NCI-H345 treated with DMSO at 0.1 percent for 48 hours (cell line): ENCODE measurements around the gene RNF17.

Experiments
- DNase-seq: peaks from one replicate; lab custom pipeline; 2025; ENCODE audit not compliant: unreplicated experiment; lab: John Stamatoyannopoulos, UW

Gene RNF17

DNA sequence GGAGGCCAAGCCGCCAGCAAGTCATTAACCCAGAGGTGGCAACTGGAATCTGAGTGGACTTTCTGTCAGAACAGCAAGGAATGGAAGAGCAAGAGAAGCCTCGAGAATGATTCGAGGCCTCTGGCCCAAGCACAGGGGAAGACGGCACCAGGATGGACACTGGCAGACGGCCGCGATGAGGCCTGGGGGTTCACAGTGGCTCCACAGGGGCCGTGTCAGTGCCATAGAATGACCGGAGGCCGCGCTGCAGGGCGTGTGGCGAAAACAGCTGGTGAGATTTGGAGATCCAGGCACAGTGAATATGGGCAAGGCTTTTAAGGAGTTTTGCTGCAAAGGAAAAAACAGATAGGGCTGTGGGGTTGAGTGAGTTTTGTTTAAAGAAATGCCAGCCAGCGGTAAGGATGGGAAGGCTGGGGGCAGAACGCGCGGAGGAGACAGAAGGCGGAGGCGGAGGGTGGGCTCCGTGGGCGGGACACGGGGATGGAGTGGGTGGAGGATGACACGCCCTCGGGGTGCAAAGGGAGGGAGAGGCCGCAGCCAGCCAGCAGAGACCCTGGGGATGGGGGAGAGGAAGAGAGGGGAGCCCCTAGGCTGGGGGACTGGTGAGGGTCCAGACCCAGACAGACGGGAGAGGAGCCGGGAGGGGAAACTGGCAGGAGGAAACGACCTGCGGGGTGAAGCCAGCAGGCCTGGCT lies 130.5 kb downstream of the RNF17 start:
- DNase-seq, result no peak

DNA sequence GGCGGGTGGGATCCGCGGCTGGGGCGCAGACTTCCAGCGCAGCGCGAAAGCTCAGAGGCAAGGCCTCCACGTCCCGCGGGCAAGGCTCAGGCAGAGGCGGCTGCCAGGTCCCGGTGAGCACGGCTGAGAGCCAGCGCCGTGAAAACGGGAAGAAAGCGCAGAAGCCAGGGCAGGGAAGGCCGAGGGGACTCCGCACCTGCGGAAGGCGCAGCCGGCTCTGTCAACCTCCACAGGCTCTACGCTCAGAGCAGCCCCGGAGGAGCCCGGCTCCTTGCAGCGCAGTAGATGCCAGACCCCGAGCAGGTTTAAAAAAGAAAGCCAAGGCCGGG lies 131.0 kb downstream of the RNF17 start:
- no peak for DNase-seq

DNA sequence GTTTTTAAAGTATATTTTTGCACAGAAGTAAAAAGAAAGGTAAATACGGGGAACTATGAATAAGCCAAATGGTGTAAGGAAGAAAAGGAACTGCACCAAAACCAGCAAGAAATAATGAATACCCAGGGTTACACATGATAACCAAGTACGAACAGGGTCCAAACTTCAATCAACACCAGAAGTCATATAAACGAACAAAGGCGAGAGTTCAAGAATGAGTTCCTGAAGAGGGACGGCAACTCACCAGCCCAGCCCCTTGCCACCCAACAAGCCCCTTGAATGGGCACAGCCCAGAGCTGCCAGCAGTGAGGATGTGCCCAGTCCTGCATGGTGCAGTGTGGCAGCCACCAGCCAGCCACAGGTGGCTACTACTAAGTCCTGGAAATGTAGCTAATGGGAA lies 132.1 kb downstream of the RNF17 start:
- DNase-seq, result no peak

DNA sequence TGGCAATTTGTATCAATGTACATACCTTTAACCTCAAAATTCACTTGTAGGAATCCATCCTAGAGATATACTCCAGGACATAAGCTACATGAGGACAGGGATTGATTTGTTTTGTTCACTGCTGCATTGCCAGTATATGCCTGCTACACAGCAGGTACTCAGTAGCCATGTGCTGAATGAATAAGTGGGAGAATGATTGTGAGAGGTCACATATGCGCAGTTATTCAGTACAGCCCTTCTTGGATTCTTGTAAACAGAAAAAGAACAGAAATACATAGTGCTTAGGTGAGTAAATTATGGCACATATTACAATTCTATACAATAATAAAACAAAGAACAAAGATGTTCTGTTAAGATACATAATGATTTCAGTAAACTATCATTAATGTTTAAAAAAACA lies 133.3 kb downstream of the RNF17 start:
- DNase-seq, result no peak

DNA sequence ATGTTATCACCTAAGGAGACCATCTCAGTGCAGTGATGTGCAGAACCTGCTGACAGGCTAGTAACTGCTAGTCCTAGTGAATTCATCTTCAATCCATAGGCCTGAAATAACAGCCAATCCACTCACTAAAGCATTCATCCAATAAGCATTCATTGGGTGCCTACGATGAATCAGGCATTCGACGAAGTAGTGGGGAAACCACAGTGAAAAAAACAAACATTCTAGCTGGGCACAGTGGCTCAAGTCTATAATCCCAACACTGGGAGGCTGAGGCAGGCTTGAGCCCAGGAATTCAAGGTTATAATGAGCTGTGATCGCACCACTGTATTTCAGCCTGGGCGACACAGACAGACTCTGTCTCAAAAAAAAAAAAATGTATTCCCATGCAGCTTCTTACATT lies 135.6 kb downstream of the RNF17 start:
- no peak for DNase-seq

DNA sequence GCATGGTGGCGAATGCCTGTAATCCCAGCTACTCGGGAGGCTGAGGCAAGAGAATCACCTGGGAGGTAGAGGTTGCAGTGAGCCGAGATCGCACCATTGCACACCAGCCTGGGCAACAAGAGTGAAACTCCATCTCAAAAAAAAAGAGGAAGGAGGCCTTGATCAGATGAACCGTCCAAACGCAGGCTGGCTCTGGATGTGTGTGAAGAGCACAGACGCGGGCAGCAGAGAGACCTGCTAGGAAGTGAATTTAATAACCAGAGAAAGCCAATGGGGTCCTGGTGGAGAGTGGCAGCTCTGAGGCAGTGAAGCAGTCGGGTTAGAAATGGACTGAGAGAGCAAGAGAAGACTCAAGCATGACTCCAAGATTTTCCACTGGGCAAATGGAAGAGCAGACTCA lies 136.5 kb downstream of the RNF17 start:
- no peak for DNase-seq

DNA sequence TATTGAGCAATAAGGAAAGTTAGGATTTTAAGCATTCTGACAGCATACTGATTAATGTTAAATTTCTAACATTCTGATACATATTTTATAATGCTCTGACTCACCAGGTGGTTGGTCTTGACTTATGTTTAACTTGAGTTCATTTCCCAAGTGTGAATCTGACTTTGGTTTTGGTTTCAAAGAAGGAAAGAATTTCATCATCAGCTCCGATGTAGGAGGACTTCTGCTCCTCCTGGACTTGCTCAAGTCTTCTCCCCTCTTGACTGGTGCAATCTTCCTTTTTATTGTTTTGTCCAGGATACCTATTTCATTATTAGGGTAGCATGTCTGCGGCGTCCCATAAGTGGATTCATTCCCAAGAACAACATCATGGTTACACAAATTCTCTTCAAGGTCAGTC lies 141.3 kb downstream of the RNF17 start:
- DNase-seq, result no peak

DNA sequence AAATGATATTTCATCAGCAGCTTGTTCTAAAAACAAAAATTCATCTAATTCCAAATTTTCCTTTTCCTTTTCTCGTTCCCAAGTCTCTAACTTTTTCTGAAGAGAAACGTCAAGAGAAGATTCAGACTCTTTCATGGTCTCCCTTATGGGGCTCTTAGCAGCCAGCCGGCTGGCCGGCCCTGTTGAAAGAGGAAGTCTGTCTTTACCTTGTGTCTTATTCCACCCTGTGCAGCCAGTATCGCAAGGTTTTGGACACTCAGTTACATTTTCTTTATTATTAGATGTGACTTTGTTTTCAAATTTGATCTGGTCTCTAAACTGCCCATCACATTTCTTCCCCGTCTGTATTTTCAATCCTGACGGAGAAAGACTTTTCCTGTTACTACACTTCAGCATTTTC lies 142.3 kb downstream of the RNF17 start:
- DNase-seq, result no peak

DNA sequence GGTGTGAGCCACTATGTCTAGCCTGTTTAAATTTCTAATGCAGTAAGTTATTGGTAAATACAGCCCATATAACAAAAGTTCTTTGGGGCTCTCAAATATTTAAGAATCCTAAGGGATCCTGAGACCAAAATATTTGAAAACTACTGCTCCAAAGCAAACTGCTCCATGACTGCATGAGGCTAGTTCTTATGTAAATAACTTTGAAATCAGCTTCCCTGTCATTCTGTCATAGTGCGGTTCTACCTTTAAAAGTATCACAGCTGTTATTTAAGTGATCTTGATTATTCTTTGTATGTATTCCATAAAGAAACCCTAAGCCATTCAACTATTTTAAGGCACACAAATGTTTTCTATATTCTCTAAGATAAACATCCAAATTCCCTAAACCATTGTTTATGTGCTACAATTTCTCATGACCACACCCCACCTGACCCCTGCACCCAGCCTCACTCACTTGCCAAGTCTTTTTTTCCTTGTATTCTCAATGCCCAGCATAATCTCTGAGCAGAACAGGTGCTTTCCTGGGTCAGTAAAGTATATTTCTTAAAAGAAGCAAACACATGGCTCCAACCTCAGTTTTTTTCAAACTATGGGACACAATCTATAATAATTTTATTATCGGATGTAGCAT lies 146.6 kb downstream of the RNF17 start:
- DNase-seq, result no peak

DNA sequence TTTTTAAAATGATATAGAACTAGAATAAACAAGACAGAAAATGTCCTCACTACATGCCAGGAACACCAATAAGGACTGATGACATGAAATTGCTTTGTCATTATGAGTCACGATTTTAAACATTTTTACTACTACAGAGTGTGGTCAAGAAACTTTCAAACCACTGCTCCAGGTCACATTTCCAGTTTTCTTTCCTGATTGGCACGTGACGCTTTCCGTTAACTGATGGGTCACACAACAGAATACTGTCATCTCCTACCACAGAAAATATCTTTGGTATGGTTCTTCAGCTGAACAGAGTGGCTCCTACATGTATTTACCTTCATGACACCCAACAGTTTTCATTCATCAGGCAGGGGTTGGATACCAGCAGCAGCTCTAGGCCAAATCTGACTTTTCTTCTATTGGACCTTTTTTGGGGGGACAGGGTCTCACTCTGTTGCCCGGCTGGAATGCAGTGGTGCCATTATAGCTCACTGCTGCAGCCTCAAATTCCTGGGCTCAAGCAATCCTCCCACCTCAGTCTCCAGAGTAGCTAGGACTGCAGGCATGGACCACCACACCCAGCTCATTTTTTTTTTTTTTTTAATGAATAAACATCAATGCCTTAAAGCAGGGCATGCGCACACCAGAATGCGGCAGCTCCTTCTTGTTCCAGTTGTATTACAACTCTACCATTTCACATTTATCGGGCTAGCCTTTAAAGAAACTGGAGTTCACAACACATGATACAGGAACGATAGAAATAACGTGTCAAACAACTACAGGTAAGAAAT lies 147.4 kb downstream of the RNF17 start:
- no peak for DNase-seq

DNA sequence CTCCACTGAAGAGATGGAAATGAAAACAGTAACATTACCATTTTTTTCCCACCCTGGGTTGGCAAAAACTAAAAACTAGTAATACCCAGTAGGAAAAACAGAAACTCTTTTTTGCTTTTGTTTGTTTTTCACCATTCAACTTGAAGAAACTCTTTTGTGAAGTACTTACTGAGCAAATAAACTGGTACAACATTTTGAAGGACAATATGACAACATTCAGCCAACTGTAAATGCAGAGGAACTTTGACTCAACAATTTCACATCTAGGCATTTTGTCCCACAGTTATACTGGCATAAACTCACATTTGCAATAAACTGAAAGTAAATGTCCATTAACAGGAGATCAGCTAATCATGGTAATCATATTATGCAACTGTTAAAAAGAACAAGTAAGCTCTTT lies 152.5 kb downstream of the RNF17 start:
- DNase-seq, result no peak

DNA sequence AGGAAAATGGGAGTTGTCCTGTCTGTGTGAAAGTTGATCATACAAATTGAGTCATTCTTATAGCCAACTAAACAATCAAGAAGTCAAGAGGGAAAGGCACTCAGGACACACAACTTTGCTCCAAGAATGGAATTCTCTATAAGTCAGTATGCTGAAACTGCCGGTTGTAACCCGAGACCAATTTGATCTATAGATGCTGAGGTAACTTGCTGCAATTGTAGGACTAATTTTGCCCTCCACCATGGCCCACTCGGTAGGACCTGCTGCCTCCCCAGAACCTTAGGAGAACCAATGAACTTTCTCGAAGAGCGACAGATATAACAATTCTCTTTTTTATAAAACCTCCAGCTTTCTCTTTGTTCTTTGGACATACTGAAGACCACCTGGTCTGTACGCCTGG lies 157.0 kb downstream of the RNF17 start:
- no peak for DNase-seq

DNA sequence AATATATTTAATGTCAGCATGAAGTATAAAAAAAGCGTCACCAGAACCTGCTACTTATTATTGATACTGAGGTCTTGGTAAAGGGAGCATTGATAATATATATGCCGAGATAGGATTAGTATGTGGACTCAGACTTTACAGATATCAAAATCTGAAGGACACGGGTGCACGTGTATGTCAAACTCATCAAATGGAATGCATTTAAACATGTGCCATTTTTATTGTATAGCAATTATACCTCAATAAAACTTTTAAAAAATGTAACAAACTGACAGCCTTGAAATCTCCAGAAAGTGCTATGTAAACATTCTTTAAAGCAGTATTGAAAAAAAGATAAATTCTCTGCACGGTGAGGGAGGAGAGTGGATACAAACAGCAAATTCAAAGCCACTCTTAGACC lies 157.9 kb downstream of the RNF17 start:
- no peak for DNase-seq

DNA sequence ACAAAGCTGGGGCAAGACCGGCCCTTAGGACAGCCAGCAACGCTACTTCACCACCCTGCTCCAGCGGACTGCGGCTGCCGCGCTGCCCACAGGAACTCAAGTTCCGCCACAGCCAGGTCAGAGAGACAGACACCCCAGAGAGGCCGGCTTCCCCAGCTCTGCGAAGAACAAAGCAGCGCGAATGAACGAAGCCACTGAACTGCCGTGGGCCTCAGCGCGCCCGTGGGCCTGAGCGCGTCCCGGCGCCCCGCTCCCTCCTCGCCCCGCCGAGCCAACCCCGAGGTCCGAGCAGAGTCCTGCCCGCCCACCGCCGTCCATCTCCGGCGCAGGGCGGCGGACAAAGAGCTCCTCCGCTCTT lies 158.4 kb downstream of the RNF17 start:
- DNase-seq, result no peak

DNA sequence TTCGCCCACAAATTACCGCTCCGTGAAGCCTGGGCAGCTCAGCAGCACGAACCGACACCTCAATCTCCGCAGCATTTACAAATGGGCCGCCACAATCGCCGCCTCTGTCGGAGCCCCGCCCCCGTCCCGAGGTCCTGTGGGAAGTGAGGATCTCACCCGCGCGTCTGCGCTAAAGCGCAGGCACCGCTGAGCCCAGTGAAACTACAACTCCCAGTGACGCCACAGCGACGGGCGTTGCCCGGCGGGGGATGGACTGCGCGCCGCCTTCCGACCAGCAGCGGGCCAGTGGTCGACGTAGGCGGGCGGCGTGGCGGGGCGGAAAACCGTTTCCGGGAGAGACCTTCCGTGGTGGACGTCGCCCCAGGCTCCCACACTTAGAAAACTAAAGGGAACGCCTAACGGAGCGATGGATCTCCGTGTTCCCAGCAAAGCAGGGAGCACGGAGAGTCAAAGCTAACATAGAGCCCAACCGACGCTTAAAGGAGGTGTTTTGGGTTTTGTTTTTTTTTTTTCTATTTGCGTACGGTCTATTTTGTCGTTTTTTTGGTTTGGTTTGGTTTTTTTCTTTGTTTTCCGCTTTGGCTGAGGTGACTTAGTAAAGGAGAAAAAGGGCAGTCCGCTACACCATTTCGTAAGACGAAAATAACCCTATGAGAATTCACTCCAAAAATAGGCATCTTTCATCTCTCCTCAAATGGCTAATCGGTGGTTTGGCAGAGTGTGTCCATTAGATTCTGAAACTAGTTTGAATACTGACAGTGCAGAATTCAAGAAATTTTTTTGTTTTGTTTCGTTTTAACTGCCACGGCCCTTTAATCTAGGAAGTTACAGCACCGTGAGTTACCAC lies 159.0 kb downstream of the RNF17 start:
- DNase-seq, result peak; percentile 79

DNA sequence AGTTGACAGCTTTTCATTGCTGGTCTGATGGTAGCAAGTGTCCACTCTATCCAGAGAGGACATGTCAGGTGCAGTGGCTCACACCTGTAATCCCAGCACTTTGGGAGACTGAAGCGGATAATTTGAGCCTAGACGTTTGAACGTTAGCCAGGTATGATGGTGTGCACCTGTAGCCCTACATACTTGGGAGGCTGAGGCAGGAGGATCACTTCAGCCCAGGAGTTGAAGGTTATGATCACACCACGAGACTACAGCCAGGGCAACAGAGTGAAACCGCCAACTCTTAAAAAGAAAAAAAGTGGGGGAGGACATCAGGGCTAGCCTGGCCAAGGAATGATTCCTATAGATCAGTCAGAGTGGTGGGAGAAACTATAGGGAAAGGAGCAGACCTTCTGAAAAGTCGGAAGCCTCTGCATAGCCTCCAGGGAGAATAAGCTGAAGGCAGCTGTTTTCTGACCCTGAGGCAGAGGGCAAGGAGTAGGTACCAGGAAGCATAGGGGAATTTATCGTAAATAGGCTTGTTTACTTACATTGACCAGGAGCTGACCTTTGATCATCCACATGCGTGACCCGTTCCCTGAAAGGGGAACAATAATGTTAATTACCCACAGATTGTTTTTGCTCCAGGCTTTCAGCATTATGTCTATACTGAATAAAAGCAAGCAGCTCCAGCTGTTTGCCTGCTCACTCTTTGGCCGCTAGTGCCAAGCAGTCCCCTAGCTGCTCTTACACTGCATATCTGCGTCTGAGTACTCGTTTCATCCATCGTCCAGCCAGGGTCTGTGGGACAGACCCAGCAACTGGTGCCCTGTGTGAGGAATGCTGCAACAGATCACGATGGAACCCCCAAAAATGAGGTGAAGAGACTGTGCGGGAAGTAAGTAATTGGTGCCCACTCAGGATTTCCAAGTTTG lies 161.6 kb downstream of the RNF17 start:
- no peak for DNase-seq

DNA sequence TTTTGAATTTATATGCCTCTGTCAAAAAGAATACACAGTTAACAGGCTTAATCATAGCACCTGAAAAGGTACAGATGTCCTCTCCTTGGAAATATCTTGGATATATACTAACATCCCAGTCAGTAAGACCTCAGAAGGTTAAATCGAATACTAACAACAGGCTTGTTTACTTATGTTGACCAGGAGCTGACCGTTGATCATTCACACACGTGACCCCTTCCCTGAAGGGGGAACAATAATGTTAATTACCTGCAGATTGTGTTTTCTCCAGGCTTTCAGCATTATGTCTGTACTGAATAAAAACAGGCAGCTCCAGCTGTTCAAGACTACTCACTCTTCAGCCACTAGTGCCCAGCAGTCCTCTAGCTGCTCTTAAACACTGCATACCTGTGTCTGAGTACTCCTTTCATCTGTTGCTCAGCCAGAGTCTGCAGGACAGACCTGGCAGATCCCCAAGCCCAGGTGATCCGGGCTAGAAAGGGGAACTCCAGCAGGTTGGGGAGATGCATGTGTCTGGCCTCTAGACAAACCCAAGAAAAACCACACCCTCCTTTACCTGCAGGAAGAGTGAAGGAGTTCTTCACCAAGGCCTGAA lies 163.9 kb downstream of the RNF17 start:
- no peak for DNase-seq

DNA sequence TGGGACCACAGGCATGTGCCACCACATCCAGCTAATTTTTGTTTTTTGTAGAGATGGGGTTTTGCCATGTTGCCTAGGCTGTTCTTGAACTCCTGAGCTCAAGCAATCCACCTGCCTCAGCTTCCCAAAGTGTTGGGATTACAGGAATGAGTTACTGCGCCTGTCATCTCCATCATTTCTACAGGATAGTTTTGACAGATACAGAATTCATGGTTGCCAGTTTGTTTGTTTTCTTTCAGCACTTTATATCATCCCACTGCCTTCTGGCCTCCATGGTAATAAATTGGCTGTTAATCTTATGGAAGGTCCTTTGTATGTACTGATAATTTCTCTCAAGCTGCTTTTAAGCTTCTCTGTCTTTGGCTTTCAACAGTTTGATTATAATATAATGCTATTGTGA lies 165.2 kb downstream of the RNF17 start:
- DNase-seq, result no peak
